ENCODE results near the gene LRRIQ4. TPM values are rescaled to one million over a fixed set of nuclear protein-coding genes. Genes with fewer than 3 reads are reported as not detected.

LRRIQ4 gene
- total RNA-seq, 3 donors from 2014 or later (not counting 1 experiment from before 2014, with no cell fraction given): not detected

GRCh38 chr3:169879013-169879557, 66.4 kb downstream of the LRRIQ4 start:
- no peaks in the 10 kb centered on the region for H3K36me3 Mint-ChIP-seq

GRCh38 chr3:169879845-169880575, 67.3 kb downstream of the LRRIQ4 start:
- Mint-ChIP-seq H3K9me3 (no peaks in the 10 kb centered on the region), H3K4me3 (no peak overlapping the region), H3K4me1 (no peaks in the 10 kb centered on the region), H3K36me3 (no peaks in the 10 kb centered on the region), H3K27me3 (ENCODE audit: low read depth in 2 of 2) (peaks cover 2 to 16% of the 10 kb centered on the region in 2 donors), H3K27ac (no peak overlapping the region)
- no peaks in the 10 kb centered on the region for H3K27me3 ChIP-seq (ENCODE audit: control insufficient read depth, insufficient read depth, low read length)
- H3K9me3 ChIP-seq (ENCODE audit: control insufficient read depth, insufficient read depth, low read length): no peaks in the 10 kb centered on the region
- TF ChIP-seq, protein P1, sequence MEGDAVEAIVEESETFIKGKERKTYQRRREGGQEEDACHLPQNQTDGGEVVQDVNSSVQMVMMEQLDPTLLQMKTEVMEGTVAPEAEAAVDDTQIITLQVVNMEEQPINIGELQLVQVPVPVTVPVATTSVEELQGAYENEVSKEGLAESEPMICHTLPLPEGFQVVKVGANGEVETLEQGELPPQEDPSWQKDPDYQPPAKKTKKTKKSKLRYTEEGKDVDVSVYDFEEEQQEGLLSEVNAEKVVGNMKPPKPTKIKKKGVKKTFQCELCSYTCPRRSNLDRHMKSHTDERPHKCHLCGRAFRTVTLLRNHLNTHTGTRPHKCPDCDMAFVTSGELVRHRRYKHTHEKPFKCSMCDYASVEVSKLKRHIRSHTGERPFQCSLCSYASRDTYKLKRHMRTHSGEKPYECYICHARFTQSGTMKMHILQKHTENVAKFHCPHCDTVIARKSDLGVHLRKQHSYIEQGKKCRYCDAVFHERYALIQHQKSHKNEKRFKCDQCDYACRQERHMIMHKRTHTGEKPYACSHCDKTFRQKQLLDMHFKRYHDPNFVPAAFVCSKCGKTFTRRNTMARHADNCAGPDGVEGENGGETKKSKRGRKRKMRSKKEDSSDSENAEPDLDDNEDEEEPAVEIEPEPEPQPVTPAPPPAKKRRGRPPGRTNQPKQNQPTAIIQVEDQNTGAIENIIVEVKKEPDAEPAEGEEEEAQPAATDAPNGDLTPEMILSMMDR (IDR thresholded peaks at IDR 0.05): no peak
- WGBS (ENCODE audit: insufficient coverage): 94% methylated on average over 3 of the region's 3 CpGs
- H3K36me3 ChIP-seq (ENCODE audit: control insufficient read depth, insufficient read depth, low read length): no peaks in the 10 kb centered on the region
- no peak for ATAC-seq
- H3K4me3 ChIP-seq (ENCODE audit: low read length): no peak overlapping the region
- intact Hi-C loops (cut with micrococcal nuclease): no loop called here
- H3K4me1 ChIP-seq (ENCODE audit: control insufficient read depth, insufficient read depth, low read length): no peaks in the 10 kb centered on the region
- no peak for DNase-seq
- H3K27ac ChIP-seq (ENCODE audit: low read length): no peak overlapping the region

More at GRCh38 chr3:169879013-169879557, 66.4 kb downstream of the LRRIQ4 start:
- Mint-ChIP-seq H3K4me3 (no peak overlapping the region), H3K9me3 (no peaks in the 10 kb centered on the region), H3K27ac (no peak overlapping the region), H3K4me1 (no peaks in the 10 kb centered on the region), H3K27me3 (ENCODE audit: low read depth in 2 of 2) (peaks cover 4 to 15% of the 10 kb centered on the region in 2 donors)
- TF ChIP-seq, protein P1 (IDR thresholded peaks at IDR 0.05): no peak
- no peak overlapping the region for H3K4me3 ChIP-seq (ENCODE audit: low read length)
- no peaks in the 10 kb centered on the region for H3K4me1 ChIP-seq (ENCODE audit: control insufficient read depth, insufficient read depth, low read length)
- intact Hi-C loops (cut with micrococcal nuclease): no loop called here
- WGBS (ENCODE audit: insufficient coverage): 85% methylated on average over 7 of the region's 8 CpGs
- DNase-seq (no peak), ATAC-seq (no peak)
- H3K36me3 ChIP-seq (ENCODE audit: control insufficient read depth, insufficient read depth, low read length): no peaks in the 10 kb centered on the region
- no peaks in the 10 kb centered on the region for H3K9me3 ChIP-seq (ENCODE audit: control insufficient read depth, insufficient read depth, low read length)
- no peak overlapping the region for H3K27ac ChIP-seq (ENCODE audit: low read length)
- H3K27me3 ChIP-seq (ENCODE audit: control insufficient read depth, insufficient read depth, low read length): no peaks in the 10 kb centered on the region

DNA sequence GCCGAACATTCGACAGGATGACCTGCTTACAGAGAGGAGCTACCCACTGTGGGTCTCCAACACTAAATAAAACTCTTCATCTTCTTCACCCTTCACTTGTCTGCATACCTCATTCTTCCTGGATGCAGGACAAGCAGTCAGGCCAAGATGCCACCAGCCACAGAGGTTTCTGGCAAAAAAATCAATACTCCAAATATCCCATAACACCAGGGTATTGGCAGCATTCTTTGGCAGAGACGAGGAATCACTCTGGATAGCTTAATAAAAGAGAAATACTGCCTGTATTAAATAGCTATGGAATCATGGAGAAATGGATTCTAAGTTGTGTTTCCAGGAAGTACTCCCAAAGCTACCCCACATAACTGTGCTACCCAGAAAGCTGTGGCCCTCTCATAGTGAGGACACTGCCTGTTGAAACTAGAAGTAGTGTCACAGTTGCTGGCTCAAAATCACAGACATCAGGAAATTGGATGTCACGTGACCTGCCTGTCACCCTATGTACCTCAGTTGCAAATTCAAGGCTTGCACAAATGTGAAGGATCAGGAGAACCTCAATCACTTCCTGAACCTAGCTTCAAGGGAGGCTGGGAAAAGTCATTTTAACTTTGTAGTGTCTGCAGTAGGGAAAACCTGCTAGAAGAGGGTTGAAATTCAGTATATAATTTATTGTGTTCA, 68.0 kb downstream of the LRRIQ4 start:
- H3K27ac Mint-ChIP-seq: no peak overlapping the region
- WGBS (ENCODE audit: insufficient coverage): 86% methylated on average over 3 of the region's 4 CpGs
- Histone ChIP-seq H3K9me3 (ENCODE audit: control insufficient read depth, insufficient read depth, low read length) (no peaks in the 10 kb centered on the region), H3K27ac (ENCODE audit: low read length) (no peak overlapping the region), H3K27me3 (ENCODE audit: control insufficient read depth, insufficient read depth, low read length) (no peaks in the 10 kb centered on the region), H3K4me3 (ENCODE audit: low read length) (no peak overlapping the region), H3K4me1 (ENCODE audit: control insufficient read depth, insufficient read depth, low read length) (no peaks in the 10 kb centered on the region), H3K36me3 (ENCODE audit: control insufficient read depth, insufficient read depth, low read length) (no peaks in the 10 kb centered on the region)
- ATAC-seq (no peak), DNase-seq (no peak)
- intact Hi-C loops (cut with micrococcal nuclease): no loop called here
- no peaks in the 10 kb centered on the region for H3K9me3 Mint-ChIP-seq
- peaks cover 2 to 13% of the 10 kb centered on the region in 2 donors for H3K27me3 Mint-ChIP-seq (ENCODE audit: low read depth in 2 of 2)
- no peaks in the 10 kb centered on the region for H3K36me3 Mint-ChIP-seq
- H3K4me1 Mint-ChIP-seq: no peaks in the 10 kb centered on the region
- H3K4me3 Mint-ChIP-seq: no peak overlapping the region
- TF ChIP-seq, protein P1 (IDR thresholded peaks at IDR 0.05): no peak
